HCT116 (cell line): ENCODE data around the gene PIH1D1. TPM values are rescaled to one million over a fixed set of nuclear protein-coding genes. Genes with fewer than 3 reads are reported as not detected.
A peak's percentile ranks its signal among the peaks of the same experiment; 100 is the strongest.

Experiments used
- ATAC-seq: fragments of 200-7000 bp; cut with Tn5 transposase; 2 replicates; pipeline ENCODE4 v1.9.1; 2020; ENCODE audit warnings: mild to moderate bottlenecking, moderate library complexity
- BruUV-seq: library from RNA; stranded (reverse); fragments of 400-500 nt; replicated peaks from 2 replicates; lab custom pipeline; 2021; lab: Mats Ljungman, UMichigan
- CTCF ChIA-PET: fragments of 300-600 bp; sonication (Branson Sonifier 250); formaldehyde crosslinking; loops from one replicate; lab custom pipeline; 2021; ENCODE audit warnings: antibody characterized with exemption; lab: Charles Lee
- POLR2A ChIA-PET: fragments of 300-600, 350-600 bp; sonication (Branson Sonifier 250); formaldehyde crosslinking; loops from one replicate; lab custom pipeline; 2021; ENCODE audit warnings: antibody characterized with exemption; lab: Charles Lee
- RAD21 ChIA-PET, 2 experiments: fragments of 300-600 bp; sonication (Branson Sonifier 250); formaldehyde crosslinking; loops; one replicate each; lab custom pipeline; 2023; ENCODE audit warnings: low total read pairs in 2 of 2; ENCODE audit not compliant: uncharacterized antibody in 2 of 2, unreplicated experiment in 2 of 2, low non-redundant PET in 1 of 2; lab: Charles Lee
- DNase-seq: peaks from one replicate; pipeline ENCODE4 v3.0.0-alpha.2; 2010; ENCODE audit warnings: low read depth, low spot score
- H2AFZ ChIP-seq: fragments of 200-600 bp; shearing (Covaris generic), sonication (generic); 2 replicates; pipeline ENCODE4 v1.6.1; 2017; ENCODE audit warnings: low read depth, mixed run types, mixed read lengths, antibody characterized with exemption, low read length; ENCODE audit not compliant: poor library complexity, severe bottlenecking
- H3K27ac ChIP-seq: 2 replicates; pipeline ENCODE4 v1.5.1; 2012; ENCODE audit warnings: low read depth, low read length
- H3K27me3 ChIP-seq: fragments of 200-600 bp; sonication (generic); 2 replicates; pipeline ENCODE4 v1.6.1; 2016; ENCODE audit warnings: mixed run types, low read length, mixed read lengths; ENCODE audit not compliant: insufficient read depth
- H3K36me3 ChIP-seq, 2 experiments: fragments of 200-500 bp in 1 of 2; fragments of 200-600 bp in 1 of 2; sonication (Bioruptor generic) in 1 of 2; sonication (generic) in 1 of 2; 2 replicates each; pipeline versions ENCODE4 v1.5.1 to v1.6.1; 2014 to 2016; ENCODE audit warnings: low read length in 2 of 2, inconsistent platforms in 1 of 2, mixed read lengths in 1 of 2, mixed run types in 1 of 2; ENCODE audit not compliant: insufficient read depth in 2 of 2, control insufficient read depth in 1 of 2
- H3K4me1 ChIP-seq, 2 experiments: fragments of 200-600 bp in 1 of 2; sonication (generic) in 1 of 2; 2 replicates each; pipeline versions ENCODE4 v1.5.1 to v1.6.1; 2012 to 2017; ENCODE audit warnings: low read length in 2 of 2, inconsistent platforms in 1 of 2, mild to moderate bottlenecking in 1 of 2, mixed read lengths in 1 of 2, mixed run types in 1 of 2, moderate library complexity in 1 of 2; ENCODE audit not compliant: insufficient read depth in 2 of 2, control insufficient read depth in 1 of 2
- H3K4me2 ChIP-seq: fragments of 200-600 bp; sonication (generic); 2 replicates; pipeline ENCODE4 v1.6.1; 2017; ENCODE audit warnings: mixed run types, low read length, mixed read lengths
- H3K4me3 ChIP-seq, 2 experiments: fragments of 200-600 bp in 1 of 2; sonication (generic) in 1 of 2; replicated peaks in 1 of 2; 2 replicates each; pipeline ENCODE4 v1.5.1; 2011 to 2016; ENCODE audit warnings: low read length in 2 of 2, control low read depth in 1 of 2, low read depth in 1 of 2, mild to moderate bottlenecking in 1 of 2, mixed read lengths in 1 of 2, mixed run types in 1 of 2
- H3K79me2 ChIP-seq: fragments of 200-600 bp; sonication (generic); 2 replicates; pipeline ENCODE4 v1.6.1; 2017; ENCODE audit warnings: mild to moderate bottlenecking, mixed run types, low read length, moderate library complexity, mixed read lengths; ENCODE audit not compliant: insufficient read depth
- H3K9ac ChIP-seq: fragments of 200-600 bp; sonication (generic); 2 replicates; pipeline ENCODE4 v1.6.1; 2016; ENCODE audit warnings: low read length, mixed read lengths
- H3K9me2 ChIP-seq: fragments of 200-600 bp; sonication (generic), shearing (Covaris generic); 2 replicates; pipeline ENCODE4 v1.6.1; 2017; ENCODE audit warnings: mixed run types, mild to moderate bottlenecking, moderate library complexity; ENCODE audit not compliant: insufficient read depth
- H3K9me3 ChIP-seq, 2 experiments: fragments of 200-500 bp in 1 of 2; fragments of 200-600 bp in 1 of 2; sonication (Bioruptor generic) in 1 of 2; sonication (generic) in 1 of 2; 2 replicates each; pipeline ENCODE4 v1.6.1; 2014 to 2017; ENCODE audit warnings: low read length in 2 of 2, mixed read lengths in 2 of 2, inconsistent platforms in 1 of 2, low read depth in 1 of 2, mild to moderate bottlenecking in 1 of 2, mixed run types in 1 of 2, moderate library complexity in 1 of 2; ENCODE audit not compliant: control insufficient read depth in 1 of 2, insufficient read depth in 1 of 2
- H4K20me1 ChIP-seq: fragments of 200-600 bp; sonication (generic), shearing (Covaris generic); 2 replicates; pipeline ENCODE4 v1.6.1; 2017; ENCODE audit warnings: mixed run types, mild to moderate bottlenecking, moderate library complexity; ENCODE audit not compliant: insufficient read depth
- CBX3 ChIP-seq: IDR thresholded peaks from 2 replicates; pipeline ENCODE4 v1.6.1; 2012; ENCODE audit warnings: low read depth
- CEBPB ChIP-seq: IDR thresholded peaks from 2 replicates; pipeline ENCODE4 v1.6.1; 2012; ENCODE audit warnings: low read depth
- EGR1 ChIP-seq: IDR thresholded peaks from 2 replicates; pipeline ENCODE4 v1.6.1; 2012; ENCODE audit warnings: low read depth
- ELF1 ChIP-seq: IDR thresholded peaks from 2 replicates; pipeline ENCODE4 v1.6.1; 2012; ENCODE audit warnings: low read depth, borderline replicate concordance
- EZH2 ChIP-seq: fragments of 200-600 bp; sonication (generic); IDR thresholded peaks from 2 replicates; pipeline ENCODE4 v1.6.1; 2017; ENCODE audit warnings: antibody characterized with exemption, mixed run types
- EZH2phosphoT487 ChIP-seq: fragments of 200-600 bp; IDR thresholded peaks from 2 replicates; pipeline ENCODE4 v1.6.1; 2018; ENCODE audit warnings: antibody characterized with exemption, borderline replicate concordance
- FOSL1 ChIP-seq: IDR thresholded peaks from 2 replicates; pipeline ENCODE4 v1.6.1; 2012; ENCODE audit warnings: low read depth
- JUND ChIP-seq: IDR thresholded peaks from 2 replicates; pipeline ENCODE4 v1.6.1; 2012
- POLR2A ChIP-seq: IDR thresholded peaks from 2 replicates; pipeline ENCODE4 v1.7.0; 2011; ENCODE audit warnings: borderline replicate concordance; ENCODE audit not compliant: insufficient read depth, insufficient read length; ENCODE audit errors: extremely low read depth
- POLR2AphosphoS5 ChIP-seq: IDR thresholded peaks from 2 replicates; pipeline ENCODE4 v1.6.1; 2011; ENCODE audit warnings: mild to moderate bottlenecking, low read depth, low read length, moderate library complexity
- RAD21 ChIP-seq: IDR thresholded peaks from 2 replicates; pipeline ENCODE4 v1.6.1; 2012; ENCODE audit warnings: low read depth, mild to moderate bottlenecking
- REST ChIP-seq: IDR thresholded peaks from 2 replicates; pipeline ENCODE4 v1.6.1; 2012; ENCODE audit warnings: low read depth
- SIN3A ChIP-seq: IDR thresholded peaks from 2 replicates; pipeline ENCODE4 v1.6.1; 2012; ENCODE audit warnings: low read depth
- SP1 ChIP-seq: IDR thresholded peaks from 2 replicates; pipeline ENCODE4 v1.6.1; 2012; ENCODE audit warnings: low read depth
- SRF ChIP-seq: IDR thresholded peaks from 2 replicates; pipeline ENCODE4 v1.6.1; 2012; ENCODE audit warnings: low read depth
- YY1 ChIP-seq: IDR thresholded peaks from 2 replicates; pipeline ENCODE4 v1.6.1; 2011; ENCODE audit warnings: low read length, low read depth, moderate library complexity, mild to moderate bottlenecking; ENCODE audit not compliant: insufficient replicate concordance; ENCODE audit errors: extremely low read depth
- ZBTB33 ChIP-seq: IDR thresholded peaks from 2 replicates; pipeline ENCODE4 v1.6.1; 2011; ENCODE audit warnings: mild to moderate bottlenecking, low read length, moderate library complexity; ENCODE audit not compliant: insufficient replicate concordance; ENCODE audit errors: extremely low read depth
- ZFX ChIP-seq: fragments of 450-650 bp; IDR thresholded peaks from 2 replicates; pipeline ENCODE4 v1.6.1; 2017
- intact Hi-C: fragments of 100-400 bp; cut with micrococcal nuclease; formaldehyde crosslinking; loops from 2 replicates; pipeline ENCODE4 v1.10.0; 2022
- total RNA-seq: library from RNA; stranded (reverse); gene quantifications from one replicate; pipeline ENCODE4 v1.2.1, GENCODE V29; 2021; ENCODE audit not compliant: unreplicated experiment

Gene PIH1D1
- total RNA-seq, 1 experiment from 2014 or later, result 152 TPM

GRCh38 chr19:49434907-49435583 lies 16.6 kb downstream of the PIH1D1 start:
- peaks cover 18% of the 10 kb centered on the region for H3K27me3 ChIP-seq
- intact Hi-C loops, result no loop called here
- H4K20me1 ChIP-seq, result no peaks in the 10 kb centered on the region
- RAD21 ChIA-PET, result no interaction called here
- H3K9me3 ChIP-seq, result no peaks in the 10 kb centered on the region
- DNase-seq, result no peak
- BruUV-seq, result no TSS peak
- no peak overlapping the region for H3K4me2 ChIP-seq
- H3K9ac ChIP-seq, result no peak overlapping the region
- no peak overlapping the region for H3K4me3 ChIP-seq
- POLR2A ChIA-PET, result interaction anchor here (0.6 to 1.3 kb wide), 3 partner anchors 9 to 283 kb away, joined by 3 to 4 read pairs (median 3); partner anchors contain the start of gene GFY
- no peak overlapping the region for H3K27ac ChIP-seq
- CTCF ChIA-PET, result no interaction called here
- no peaks in the 10 kb centered on the region for H3K79me2 ChIP-seq
- no peak for TF ChIP-seq ZBTB33
- no peak for TF ChIP-seq SIN3A
- no peak for TF ChIP-seq CEBPB
- no peak for TF ChIP-seq ELF1
- no peak for TF ChIP-seq REST
- TF ChIP-seq CBX3, result no peak
- TF ChIP-seq FOSL1, result no peak
- no peak for TF ChIP-seq ZFX
- no peak for TF ChIP-seq SRF
- TF ChIP-seq POLR2AphosphoS5, result no peak
- TF ChIP-seq JUND, result no peak
- TF ChIP-seq POLR2A, result no peak
- no peak for TF ChIP-seq RAD21
- no peak for TF ChIP-seq EZH2
- TF ChIP-seq EZH2phosphoT487, result no peak
- no peak for TF ChIP-seq SP1
- no peak for TF ChIP-seq EGR1
- TF ChIP-seq YY1, result no peak
- H3K36me3 ChIP-seq, result no peaks in the 10 kb centered on the region
- peaks cover 0 to 3% of the 10 kb centered on the region in 2 experiments; a peak in 1 of 4 replicates for H3K4me1 ChIP-seq
- no peaks in the 10 kb centered on the region for H3K9me2 ChIP-seq
- ATAC-seq, result peak; percentile 40; the same call in 1 of the 2 replicates
- H2AFZ ChIP-seq, result no peak overlapping the region
